ENCODE results near the gene C7orf25.

DNA sequence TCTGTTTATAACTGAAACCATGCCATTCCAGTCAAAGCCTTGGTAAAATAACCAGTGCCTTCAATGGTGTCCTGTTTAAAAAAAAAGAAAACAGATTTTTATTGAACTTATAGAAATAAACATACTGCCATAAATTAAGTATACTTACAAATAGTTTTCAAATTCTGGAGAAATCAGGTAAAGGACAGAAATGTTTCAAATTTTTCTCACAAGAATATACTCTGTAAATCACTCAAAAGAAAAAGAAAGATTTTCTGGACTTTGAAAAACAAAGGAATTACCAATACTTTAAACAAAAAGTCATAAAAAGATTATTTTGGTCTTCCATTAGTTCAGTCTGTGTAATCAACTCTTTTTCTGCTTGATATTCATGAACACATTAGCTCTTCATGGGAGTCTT, 44.2 kb upstream of the C7orf25 start:
- TF ChIP-seq EP300 (IDR thresholded peaks at IDR 0.05) = no peak
- TF ChIP-seq, protein P1, sequence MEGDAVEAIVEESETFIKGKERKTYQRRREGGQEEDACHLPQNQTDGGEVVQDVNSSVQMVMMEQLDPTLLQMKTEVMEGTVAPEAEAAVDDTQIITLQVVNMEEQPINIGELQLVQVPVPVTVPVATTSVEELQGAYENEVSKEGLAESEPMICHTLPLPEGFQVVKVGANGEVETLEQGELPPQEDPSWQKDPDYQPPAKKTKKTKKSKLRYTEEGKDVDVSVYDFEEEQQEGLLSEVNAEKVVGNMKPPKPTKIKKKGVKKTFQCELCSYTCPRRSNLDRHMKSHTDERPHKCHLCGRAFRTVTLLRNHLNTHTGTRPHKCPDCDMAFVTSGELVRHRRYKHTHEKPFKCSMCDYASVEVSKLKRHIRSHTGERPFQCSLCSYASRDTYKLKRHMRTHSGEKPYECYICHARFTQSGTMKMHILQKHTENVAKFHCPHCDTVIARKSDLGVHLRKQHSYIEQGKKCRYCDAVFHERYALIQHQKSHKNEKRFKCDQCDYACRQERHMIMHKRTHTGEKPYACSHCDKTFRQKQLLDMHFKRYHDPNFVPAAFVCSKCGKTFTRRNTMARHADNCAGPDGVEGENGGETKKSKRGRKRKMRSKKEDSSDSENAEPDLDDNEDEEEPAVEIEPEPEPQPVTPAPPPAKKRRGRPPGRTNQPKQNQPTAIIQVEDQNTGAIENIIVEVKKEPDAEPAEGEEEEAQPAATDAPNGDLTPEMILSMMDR (IDR thresholded peaks at IDR 0.05) = no peak
